Upper lobe of right lung (tissue), 1 donor: ENCODE results near the gene UBE2D2. TPM values are rescaled to one million over a fixed set of nuclear protein-coding genes. Genes with fewer than 3 reads are reported as not detected.

Source experiments
- ATAC-seq: fragments of 200-7000 bp; cut with Tn5 transposase; one replicate; pipeline ENCODE4 v1.9.1; 2020; ENCODE audit warnings: mild to moderate bottlenecking, moderate library complexity
- DNase-seq: peaks from one replicate; pipeline ENCODE4 v3.0.0-alpha.2; 2020
- H3K27ac ChIP-seq: fragments of 200-600 bp; one replicate; pipeline ENCODE4 v1.8.0; 2022
- H3K27me3 ChIP-seq: fragments of 200-600 bp; one replicate; pipeline ENCODE4 v1.8.0; 2022; ENCODE audit warnings: mild to moderate bottlenecking
- H3K36me3 ChIP-seq: fragments of 200-600 bp; one replicate; pipeline ENCODE4 v1.8.0; 2022
- H3K4me1 ChIP-seq: fragments of 200-600 bp; one replicate; pipeline ENCODE4 v1.8.0; 2022
- H3K4me3 ChIP-seq: fragments of 200-600 bp; one replicate; pipeline ENCODE4 v1.8.0; 2022; ENCODE audit warnings: mild to moderate bottlenecking
- H3K9me3 ChIP-seq: fragments of 200-600 bp; one replicate; pipeline ENCODE4 v1.8.0; 2022
- intact Hi-C: fragments of 100-400 bp; cut with DNase I; formaldehyde crosslinking; loops from one replicate; pipeline ENCODE4 v1.11.0; 2022
- total RNA-seq: library from RNA; stranded (reverse); fragmentation: NEBNext Ultra II Directional; extraction: Animal tissue kit (Norgen Biotek cat#: 25700); gene quantifications from one replicate; pipeline ENCODE4 v1.2.1, GENCODE V29; 2021
- TF ChIP-seq, protein P1 (sequence below): fragments of 200-600 bp; IDR thresholded peaks from one replicate; pipeline ENCODE4 v1.8.0; 2022; ENCODE audit warnings: antibody characterized with exemption
- donor health status: DM: no; HTN: yes; CAD: no; lungs with severe emphysema.

The UBE2D2 gene
- total RNA-seq, 1 donor from 2014 or later = 95.9 TPM

DNA sequence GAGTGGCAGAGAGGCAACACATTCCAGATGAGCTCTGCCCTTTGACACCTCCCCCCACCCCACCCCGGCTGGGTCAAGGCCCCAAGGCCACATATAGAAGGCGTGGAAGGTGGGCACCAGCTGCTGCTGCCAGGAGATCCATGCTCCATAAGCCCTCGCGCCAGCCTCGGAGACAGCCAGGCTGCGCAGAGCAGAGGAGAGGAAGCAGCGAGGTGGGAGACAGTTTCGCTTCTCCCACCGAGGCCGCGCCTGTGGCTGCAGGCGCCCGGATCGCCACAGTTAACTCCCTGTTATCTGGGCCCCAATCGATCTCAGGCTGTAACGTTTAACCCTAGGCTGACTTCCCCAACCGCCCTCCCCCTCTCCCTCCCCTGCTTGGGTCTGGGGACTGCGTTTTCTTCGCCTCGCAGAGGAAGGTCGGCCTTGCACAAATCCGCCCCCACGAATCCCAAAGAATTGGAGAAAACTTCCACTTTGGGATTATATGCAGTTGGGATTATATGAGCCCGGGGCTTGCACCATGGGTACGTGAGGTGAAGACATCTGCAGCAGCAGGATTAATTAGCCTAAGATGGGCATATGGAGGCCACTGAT is 85.9 kb downstream of the UBE2D2 start:
- Histone ChIP-seq H3K4me3 (peak overlapping the region; percentile 19), H3K27ac (no peak overlapping the region), H3K9me3 (no peaks in the 10 kb centered on the region), H3K27me3 (no peaks in the 10 kb centered on the region), H3K36me3 (no peaks in the 10 kb centered on the region), H3K4me1 (peaks cover 42% of the 10 kb centered on the region)
- peak; percentile 3 for ATAC-seq
- peak; percentile 69 for DNase-seq
- TF ChIP-seq, protein P1, sequence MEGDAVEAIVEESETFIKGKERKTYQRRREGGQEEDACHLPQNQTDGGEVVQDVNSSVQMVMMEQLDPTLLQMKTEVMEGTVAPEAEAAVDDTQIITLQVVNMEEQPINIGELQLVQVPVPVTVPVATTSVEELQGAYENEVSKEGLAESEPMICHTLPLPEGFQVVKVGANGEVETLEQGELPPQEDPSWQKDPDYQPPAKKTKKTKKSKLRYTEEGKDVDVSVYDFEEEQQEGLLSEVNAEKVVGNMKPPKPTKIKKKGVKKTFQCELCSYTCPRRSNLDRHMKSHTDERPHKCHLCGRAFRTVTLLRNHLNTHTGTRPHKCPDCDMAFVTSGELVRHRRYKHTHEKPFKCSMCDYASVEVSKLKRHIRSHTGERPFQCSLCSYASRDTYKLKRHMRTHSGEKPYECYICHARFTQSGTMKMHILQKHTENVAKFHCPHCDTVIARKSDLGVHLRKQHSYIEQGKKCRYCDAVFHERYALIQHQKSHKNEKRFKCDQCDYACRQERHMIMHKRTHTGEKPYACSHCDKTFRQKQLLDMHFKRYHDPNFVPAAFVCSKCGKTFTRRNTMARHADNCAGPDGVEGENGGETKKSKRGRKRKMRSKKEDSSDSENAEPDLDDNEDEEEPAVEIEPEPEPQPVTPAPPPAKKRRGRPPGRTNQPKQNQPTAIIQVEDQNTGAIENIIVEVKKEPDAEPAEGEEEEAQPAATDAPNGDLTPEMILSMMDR = no peak
- intact Hi-C loops = no loop called here

DNA sequence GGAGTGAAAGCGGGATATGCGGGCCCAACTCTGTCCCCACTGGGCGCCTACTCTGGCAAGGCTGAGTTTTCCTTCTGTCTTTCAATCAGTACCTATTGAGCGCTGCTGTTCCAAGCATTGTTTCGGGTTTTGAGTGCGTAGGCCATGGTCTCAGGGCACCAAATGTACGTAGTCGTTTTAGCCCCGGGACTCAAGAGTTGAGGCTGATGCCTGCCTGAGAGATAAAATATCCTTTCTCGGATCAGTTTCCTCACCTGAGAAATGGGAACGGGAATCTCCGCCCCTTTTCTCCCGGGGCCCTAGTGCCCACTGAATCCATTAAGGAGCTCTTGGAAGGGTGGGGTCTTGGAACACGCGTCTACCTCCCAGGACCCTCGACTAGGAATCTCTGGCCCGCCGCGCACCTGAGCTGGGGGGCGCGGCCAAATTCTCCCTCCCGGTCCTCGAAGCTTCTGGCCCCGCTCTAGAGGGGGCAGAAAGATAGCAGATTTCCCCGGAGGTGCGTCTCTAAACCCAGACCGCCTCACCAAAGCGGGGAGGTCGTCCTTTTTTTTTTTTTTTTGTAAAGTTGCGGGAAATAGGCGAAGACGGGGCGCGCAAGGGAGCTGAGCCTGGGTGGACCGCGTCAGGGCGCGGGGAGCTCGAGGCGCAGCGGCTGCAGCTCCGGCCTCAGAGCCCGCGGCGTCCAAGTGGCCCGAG is 86.5 kb downstream of the UBE2D2 start:
- Histone ChIP-seq H3K9me3 (no peaks in the 10 kb centered on the region), H3K27me3 (no peaks in the 10 kb centered on the region), H3K4me3 (peak overlapping the region; percentile 94), H3K4me1 (peaks cover 47% of the 10 kb centered on the region), H3K36me3 (no peaks in the 10 kb centered on the region), H3K27ac (no peak overlapping the region)
- DNase-seq (peak; percentile 59), ATAC-seq (no peak)
- intact Hi-C loops = no loop called here
- TF ChIP-seq, protein P1 = no peak

DNA sequence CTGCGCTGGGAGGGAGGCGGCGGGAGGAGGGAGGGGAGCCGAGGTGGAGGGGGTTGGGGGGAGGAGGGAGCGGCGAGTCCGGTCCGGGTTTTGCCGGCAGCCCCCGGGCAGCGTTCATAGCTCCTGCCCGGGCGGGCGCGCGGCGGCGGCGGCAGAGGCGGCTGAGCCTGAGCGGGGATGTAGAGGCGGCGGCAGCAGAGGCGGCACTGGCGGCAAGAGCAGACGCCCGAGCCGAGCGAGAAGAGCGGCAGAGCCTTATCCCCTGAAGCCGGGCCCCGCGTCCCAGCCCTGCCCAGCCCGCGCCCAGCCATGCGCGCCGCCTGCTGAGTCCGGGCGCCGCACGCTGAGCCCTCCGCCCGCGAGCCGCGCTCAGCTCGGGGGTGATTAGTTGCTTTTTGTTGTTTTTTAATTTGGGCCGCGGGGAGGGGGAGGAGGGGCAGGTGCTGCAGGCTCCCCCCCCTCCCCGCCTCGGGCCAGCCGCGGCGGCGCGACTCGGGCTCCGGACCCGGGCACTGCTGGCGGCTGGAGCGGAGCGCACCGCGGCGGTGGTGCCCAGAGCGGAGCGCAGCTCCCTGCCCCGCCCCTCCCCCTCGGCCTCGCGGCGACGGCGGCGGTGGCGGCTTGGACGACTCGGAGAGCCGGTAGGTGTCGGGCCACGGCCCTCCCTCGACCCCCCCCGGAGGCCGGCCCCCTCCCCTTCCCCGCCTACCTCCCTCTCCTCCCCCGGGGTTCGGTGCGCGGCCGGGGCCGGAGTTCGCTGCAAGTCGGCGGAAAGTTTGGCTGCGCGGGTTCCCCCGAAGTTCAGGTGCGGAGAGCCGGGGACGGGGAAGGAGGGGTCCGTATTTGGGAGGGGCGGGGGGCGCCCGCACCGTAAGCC is 87.3 kb downstream of the UBE2D2 start, which contains the start of gene CXXC5:
TSS of gene CXXC5 (plus strand) at position 145 of the 877 bp plus-strand sequence. CDS start 32,175 bp downstream, outside the sequence.
- Histone ChIP-seq H3K27ac (peak within 1 kb of the TSS; percentile 84), H3K36me3 (no peaks in the 10 kb centered on the region), H3K9me3 (no peaks in the 10 kb centered on the region), H3K4me1 (peaks cover 51% of the 10 kb centered on the region), H3K27me3 (no peaks in the 10 kb centered on the region), H3K4me3 (peak within 1 kb of the TSS; percentile 94)
- DNase-seq (peak; percentile 93), ATAC-seq (peak; percentile 77)
- intact Hi-C loops = no loop called here
- TF ChIP-seq, protein P1 = no peak

DNA sequence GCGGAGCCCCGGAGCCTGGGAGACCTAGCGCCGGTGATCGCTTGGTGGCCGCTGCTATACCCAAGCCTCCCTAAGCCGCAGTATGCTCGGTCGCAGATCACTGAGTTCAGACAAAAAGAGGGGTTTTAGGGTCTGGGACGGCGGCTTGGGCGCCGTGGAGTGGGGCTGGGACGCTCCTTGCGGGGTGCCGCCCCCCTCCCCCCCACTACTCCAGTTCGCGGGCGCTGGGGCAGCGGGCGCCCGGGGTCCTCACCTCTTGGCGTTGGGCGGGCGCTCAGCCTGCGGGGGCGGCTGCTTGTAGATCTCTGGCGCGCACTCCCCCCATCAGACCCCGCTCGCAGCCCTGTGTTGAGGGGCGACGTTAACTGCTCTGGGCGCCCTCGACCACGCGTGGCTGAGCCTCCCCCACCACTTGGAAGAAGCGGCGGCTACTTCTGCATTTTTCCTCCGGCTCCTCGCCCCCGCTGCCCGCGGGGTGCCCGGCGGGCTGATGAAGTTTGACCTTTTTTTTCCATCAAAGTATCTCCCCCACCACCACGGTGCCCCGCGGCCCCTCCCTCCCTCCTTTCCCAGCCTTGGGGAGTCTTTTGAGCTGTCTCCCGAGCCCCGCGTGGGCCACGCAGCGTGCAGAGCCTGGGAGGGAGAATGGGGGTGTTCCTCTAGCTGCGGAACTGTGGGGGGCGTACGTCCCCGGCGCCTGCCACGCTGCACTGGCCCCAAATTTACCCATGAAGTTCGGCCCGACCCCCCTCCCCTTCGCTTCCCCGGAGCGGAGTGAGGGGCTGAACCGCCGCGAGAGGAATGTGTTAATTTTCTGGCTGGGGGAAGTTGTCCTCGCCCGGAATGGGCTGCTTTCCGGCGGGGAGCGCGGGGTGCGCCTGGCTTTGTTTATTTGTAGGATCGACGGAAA is 88.2 kb downstream of the UBE2D2 start:
- H3K9me3 ChIP-seq = no peaks in the 10 kb centered on the region
- H3K36me3 ChIP-seq = no peaks in the 10 kb centered on the region
- intact Hi-C loops = no loop called here
- H3K27me3 ChIP-seq = no peaks in the 10 kb centered on the region
- ATAC-seq (peak; percentile 3), DNase-seq (peak; percentile 83)
- H3K27ac ChIP-seq = peak overlapping the region; percentile 84
- TF ChIP-seq, protein P1 = no peak
- peak overlapping the region; percentile 94 for H3K4me3 ChIP-seq
- peaks cover 54% of the 10 kb centered on the region for H3K4me1 ChIP-seq
